ENCODE data around the gene NYNRIN.
A peak's percentile ranks its signal among the peaks of the same experiment; 100 is the strongest.
"Not testable (repeated sequence)": the region's sequence is repeated elsewhere in the genome, so short reads cannot be mapped to it uniquely, and the experiment has no call there.

The NYNRIN gene

DNA sequence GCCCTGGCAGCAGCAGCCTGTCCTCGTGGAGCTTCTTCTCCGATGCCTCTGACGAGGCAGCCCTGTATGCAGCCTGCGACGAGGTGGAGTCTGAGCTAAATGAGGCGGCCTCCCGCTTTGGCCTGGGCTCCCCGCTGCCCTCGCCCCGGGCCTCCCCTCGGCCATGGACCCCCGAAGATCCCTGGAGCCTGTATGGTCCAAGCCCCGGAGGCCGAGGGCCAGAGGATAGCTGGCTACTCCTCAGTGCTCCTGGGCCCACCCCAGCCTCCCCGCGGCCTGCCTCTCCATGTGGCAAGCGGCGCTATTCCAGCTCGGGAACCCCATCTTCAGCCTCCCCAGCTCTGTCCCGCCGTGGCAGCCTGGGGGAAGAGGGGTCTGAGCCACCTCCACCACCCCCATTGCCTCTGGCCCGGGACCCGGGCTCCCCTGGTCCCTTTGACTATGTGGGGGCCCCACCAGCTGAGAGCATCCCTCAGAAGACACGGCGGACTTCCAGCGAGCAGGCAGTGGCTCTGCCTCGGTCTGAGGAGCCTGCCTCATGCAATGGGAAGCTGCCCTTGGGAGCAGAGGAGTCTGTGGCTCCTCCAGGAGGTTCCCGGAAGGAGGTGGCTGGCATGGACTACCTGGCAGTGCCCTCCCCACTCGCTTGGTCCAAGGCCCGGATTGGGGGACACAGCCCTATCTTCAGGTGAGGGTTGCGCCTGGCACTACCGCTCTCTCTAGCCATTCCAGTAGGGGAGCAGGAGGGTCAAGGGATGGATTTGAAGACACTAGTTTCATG lies 28.7 kb upstream of the NYNRIN start:
- DNase-seq (ENCODE audit: low spot score) = no peak

GRCh38 chr14:24370748-24371147 lies 28.1 kb upstream of the NYNRIN start:
- no peak for DNase-seq (ENCODE audit: low spot score)

DNA sequence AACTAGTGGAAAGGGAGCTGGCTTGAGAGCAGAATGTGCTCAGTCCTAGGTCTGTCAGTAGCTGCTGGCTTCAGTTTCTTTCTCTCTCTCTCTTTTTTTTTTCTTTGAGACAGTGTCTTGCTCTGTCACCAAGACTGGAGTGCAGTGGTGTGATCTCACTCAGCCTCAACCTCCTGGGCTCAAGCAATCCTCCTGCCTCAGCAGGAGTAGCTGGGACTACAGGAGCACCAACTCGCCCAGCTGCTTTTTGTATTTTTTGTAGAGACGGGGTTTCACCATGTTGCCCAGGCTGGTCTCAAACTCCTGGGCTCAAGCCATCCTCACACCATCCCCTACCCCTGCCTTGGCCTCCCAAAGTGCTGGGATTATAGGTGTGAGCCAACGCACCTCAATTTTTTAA lies 27.2 kb upstream of the NYNRIN start:
- DNase-seq (ENCODE audit: low spot score) = not testable (repeated sequence)

DNA sequence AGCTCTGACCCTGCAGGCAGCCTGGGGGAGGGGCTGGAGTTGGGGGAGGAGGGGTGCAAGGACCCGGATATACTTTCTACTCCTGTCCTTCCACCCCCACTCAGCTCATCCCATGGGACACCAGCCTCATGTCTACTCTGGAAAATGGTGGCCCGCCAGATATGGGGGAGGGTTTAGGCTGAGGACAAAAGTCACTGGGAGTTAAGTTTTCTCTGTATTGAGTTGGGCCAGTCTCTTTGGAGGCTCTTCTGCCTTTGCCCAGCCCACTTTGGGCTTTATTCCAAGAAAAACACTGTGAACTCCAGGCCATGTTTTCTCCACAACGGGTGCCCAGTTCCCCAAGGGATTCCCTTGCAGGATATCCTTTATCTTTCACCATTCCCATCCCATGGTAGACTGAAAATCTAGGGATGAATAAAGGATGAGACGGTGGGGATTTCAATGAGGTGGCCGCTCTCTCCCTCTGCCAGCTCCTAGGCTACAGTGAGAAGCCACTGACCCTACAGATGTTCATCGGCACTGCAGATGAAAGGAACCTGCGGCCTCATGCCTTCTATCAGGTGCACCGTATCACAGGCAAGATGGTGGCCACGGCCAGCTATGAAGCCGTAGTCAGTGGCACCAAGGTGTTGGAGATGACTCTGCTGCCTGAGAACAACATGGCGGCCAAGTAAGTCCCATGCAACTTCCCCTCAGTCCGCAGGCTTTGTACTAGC lies 25.9 kb upstream of the NYNRIN start:
- peak; percentile 20 for DNase-seq (ENCODE audit: low spot score)

DNA sequence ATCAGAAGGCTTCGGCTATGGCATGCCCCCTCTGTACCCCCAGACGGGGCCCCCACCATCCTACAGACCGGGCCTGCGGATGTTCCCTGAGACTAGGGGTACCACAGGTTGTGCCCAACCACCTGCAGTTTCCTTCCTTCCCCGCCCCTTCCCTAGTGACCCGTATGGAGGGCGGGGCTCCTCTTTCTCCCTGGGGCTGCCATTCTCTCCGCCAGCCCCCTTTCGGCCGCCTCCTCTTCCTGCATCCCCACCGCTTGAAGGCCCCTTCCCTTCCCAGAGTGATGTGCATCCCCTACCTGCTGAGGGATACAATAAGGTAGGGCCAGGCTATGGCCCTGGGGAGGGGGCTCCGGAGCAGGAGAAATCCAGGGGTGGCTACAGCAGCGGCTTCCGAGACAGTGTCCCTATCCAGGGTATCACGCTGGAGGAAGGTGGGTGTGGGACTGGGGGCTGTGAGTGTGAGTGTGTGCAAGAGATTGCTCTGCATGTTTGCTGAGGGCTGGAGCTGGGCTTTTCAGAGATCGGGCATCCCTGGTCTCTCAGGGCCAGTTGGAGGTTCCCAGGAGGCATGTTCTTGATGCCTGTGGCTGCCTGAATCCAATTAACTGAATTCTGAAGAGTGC lies 22.2 kb upstream of the NYNRIN start:
- DNase-seq (ENCODE audit: low spot score) = no peak

DNA sequence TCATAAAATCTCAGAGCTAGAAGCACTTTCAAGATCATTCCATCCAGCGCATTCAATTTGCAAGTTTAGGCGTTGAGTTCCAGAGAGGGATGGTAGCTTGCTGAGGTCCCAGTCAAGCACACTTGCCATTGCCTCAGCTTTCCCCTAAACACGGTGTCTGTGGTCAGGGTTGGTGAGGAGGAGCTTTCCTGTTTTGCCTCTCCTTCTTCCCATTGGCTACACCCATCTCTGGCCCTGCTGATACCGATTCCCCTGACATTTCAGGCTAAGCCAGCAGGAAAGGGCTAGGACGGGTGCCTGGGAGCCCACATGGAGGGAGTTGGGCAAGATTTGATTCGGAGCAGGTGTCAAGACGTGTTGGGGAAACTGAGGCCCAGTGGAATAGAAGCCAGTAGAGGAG lies 21.7 kb upstream of the NYNRIN start:
- DNase-seq (ENCODE audit: low spot score) = no peak

DNA sequence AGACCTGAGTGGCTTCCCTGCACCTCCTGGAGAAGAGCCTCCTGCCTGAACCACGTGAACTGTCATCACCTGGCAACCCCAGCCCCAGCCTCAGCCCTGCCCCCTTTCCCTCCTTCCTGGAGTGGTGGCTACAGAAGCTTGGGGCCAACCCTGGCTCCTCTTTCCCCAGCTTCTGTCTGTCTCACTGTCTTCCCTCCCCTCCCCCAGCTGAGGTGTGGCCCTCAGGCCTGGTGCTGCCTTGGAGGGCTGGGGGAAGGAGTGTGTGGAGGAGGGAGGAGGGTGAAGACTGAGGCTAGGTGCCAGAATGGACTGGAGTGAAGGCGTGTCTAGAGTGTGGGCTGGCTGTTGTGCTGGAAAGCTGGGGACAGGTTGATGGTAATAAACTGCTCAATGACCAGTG lies 21.1 kb upstream of the NYNRIN start:
- no peak for DNase-seq (ENCODE audit: low spot score)

DNA sequence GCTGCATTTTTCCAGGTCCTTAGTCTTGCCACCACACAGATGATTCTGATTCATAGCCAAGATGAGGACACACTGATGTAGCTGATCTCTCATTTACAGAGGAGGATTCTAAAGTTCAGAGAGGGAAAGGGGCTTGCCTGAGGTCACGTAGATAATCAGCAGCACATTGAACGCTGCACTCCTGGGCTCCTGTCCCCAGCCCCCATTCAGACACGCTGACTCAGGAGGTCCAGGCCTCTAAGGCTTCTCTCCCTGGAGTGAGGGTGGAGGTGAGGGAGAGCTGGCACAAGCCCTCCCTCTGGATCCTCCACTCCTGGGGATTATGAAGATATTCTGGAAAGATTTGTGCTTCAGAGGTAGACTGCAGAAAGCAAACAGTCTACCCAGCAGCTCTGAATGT lies 20.5 kb upstream of the NYNRIN start:
- DNase-seq (ENCODE audit: low spot score) = no peak

DNA sequence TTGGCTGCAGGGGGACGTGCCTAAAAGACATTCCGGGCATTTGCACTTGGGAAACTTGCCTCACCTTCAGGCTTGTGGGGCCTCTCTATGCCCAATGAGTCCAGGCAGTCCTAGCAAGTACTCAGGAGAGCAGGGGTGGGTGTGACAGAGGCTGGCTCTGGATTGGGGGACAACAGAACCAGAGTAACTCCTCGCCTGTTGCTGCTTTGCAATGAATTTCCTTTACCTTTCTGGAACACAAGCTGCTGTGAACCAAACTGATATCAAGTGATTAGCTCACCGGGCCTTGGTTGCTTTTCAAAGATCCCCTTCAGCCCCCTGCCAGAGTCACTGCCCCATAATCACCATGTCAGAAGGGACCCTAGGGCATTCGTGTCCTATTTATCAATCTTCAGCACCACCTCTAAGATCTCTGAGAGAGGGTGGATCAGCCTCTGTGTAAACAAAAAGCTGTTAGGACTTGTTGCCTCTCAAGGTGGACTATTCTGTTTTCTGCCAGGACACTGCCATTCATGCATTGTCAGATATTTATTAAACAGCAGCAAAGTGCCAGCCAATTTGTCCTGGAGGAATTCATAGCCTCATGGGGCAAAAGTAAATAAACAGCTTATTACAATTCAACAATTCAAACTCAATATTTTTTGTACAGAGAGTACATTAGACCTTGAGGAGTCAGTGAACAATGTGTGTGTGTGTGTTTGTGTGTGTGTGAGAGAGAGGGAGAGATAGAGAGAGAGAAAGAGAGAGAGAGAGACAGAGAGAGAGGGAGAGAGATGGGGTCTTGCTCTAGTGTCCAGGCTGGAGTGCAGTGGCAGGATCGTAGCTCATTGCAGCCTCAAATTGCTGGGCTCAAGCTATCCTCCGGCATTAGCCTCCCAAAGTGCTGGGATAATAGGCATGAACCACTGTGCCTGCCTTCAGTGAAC lies 19.6 kb upstream of the NYNRIN start:
- DNase-seq (ENCODE audit: low spot score) = no peak

- DNase-seq (ENCODE audit: low spot score) = no peak
These were observed 18.7 kb upstream of the NYNRIN start for GRCh38 chr14:24379907-24380730.

- no peak for DNase-seq (ENCODE audit: low spot score)
These were observed 17.3 kb upstream of the NYNRIN start for GRCh38 chr14:24381363-24382063.

GRCh38 chr14:24382064-24382371 lies 16.8 kb upstream of the NYNRIN start:
- DNase-seq (ENCODE audit: low spot score) = no peak

- DNase-seq (ENCODE audit: low spot score) = no peak
These were observed 14.6 kb upstream of the NYNRIN start for GRCh38 chr14:24384169-24384568.

- no peak for DNase-seq (ENCODE audit: low spot score)
These were observed 13.3 kb upstream of the NYNRIN start for GRCh38 chr14:24385524-24385923.

- DNase-seq (ENCODE audit: low spot score) = no peak
These were observed 11.8 kb upstream of the NYNRIN start for GRCh38 chr14:24387009-24387345.

GRCh38 chr14:24387579-24387978 lies 11.2 kb upstream of the NYNRIN start:
- DNase-seq (ENCODE audit: low spot score) = not testable (repeated sequence)

DNA sequence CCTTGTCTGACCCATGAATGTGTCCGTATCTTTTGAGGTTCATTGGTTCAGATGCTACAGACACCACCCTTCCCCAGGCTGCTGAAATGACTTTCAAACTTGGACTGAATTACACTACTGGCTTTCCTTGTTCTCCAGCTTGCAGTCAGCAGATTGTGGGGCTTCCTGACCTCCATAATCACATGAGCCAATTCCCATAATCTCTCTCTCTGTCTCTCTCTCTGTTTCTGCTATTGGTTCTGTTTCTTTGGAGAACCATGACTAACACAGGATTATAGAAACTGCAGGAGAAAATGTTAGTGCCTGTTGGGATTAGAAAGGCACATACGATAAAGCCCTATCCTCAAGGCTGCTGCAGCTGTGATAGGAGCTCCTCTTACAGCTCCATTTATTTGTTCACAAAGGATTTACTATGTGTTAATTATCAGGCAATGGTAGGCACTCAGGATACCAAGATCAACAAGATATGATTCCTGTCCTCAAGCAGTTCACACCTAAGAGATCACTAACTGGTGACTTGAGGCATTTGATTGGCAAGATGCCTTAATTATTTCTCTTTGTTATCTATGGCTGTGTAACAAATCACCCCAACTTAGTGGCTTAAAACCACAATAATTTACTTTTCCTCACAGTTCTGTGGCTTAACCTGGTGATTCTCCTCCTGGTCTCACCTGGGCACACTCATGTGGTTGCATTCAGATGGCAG lies 10.2 kb upstream of the NYNRIN start:
- DNase-seq (ENCODE audit: low spot score) = no peak

- DNase-seq (ENCODE audit: low spot score) = no peak
These were observed 9.5 kb upstream of the NYNRIN start for GRCh38 chr14:24389226-24389848.
